GM23338 (cell line): ENCODE measurements around the gene PCIF1. TPM values are rescaled to one million over a fixed set of nuclear protein-coding genes. Genes with fewer than 3 reads are reported as not detected.

Source experiments
- ATAC-seq: fragments of 200-7000 bp; cut with Tn5 transposase; 3 replicates; pipeline ENCODE4 v1.9.1; 2020
- DNase-seq: peaks from one replicate; pipeline ENCODE4 v3.0.0-alpha.2; 2015; ENCODE audit warnings: low spot score
- H2AFZ ChIP-seq: fragments of 200-600 bp; sonication (generic); 2 replicates; pipeline ENCODE4 v1.8.0; 2016; ENCODE audit warnings: antibody characterized with exemption, mild to moderate bottlenecking, moderate library complexity
- H3F3A ChIP-seq: fragments of 200-600 bp; sonication (generic); replicated peaks from 2 replicates; pipeline ENCODE4 v1.8.0; 2017; ENCODE audit warnings: antibody characterized with exemption, mixed run types, low read depth
- H3K27ac ChIP-seq: fragments of 200-600 bp; sonication (generic); 2 replicates; pipeline ENCODE4 v1.6.1; 2016; ENCODE audit warnings: low read depth
- H3K27me3 ChIP-seq: fragments of 200-600 bp; sonication (generic); 2 replicates; pipeline ENCODE4 v1.8.0; 2016; ENCODE audit warnings: mild to moderate bottlenecking, mixed run types, moderate library complexity; ENCODE audit not compliant: insufficient read depth
- H3K36me3 ChIP-seq: fragments of 200-600 bp; sonication (generic); 2 replicates; pipeline ENCODE4 v1.8.0; 2016; ENCODE audit warnings: mild to moderate bottlenecking; ENCODE audit not compliant: insufficient read depth
- H3K4me1 ChIP-seq: fragments of 200-600 bp; sonication (generic); 2 replicates; pipeline ENCODE4 v1.8.0; 2016; ENCODE audit warnings: mild to moderate bottlenecking, moderate library complexity; ENCODE audit not compliant: insufficient read depth
- H3K4me2 ChIP-seq: fragments of 200-600 bp; sonication (generic); 2 replicates; pipeline ENCODE4 v1.7.1; 2017; ENCODE audit warnings: mixed run types
- H3K4me3 ChIP-seq: fragments of 200-600 bp; sonication (generic); 2 replicates; pipeline ENCODE4 v1.6.1; 2016; ENCODE audit warnings: mixed run types
- H3K79me2 ChIP-seq: fragments of 200-600 bp; sonication (generic); replicated peaks from 2 replicates; pipeline ENCODE4 v1.8.0; 2017; ENCODE audit warnings: mild to moderate bottlenecking; ENCODE audit not compliant: insufficient read depth
- H3K9me2 ChIP-seq: fragments of 200-600 bp; sonication (generic); 2 replicates; pipeline ENCODE4 v1.8.0; 2017; ENCODE audit not compliant: insufficient read depth
- H4K20me1 ChIP-seq: fragments of 200-600 bp; sonication (generic); replicated peaks from 2 replicates; pipeline ENCODE4 v1.8.0; 2017; ENCODE audit warnings: mild to moderate bottlenecking; ENCODE audit not compliant: insufficient read depth
- H3K27ac Mint-ChIP-seq: 2 replicates; pipeline ENCODE4 v1.8.0; 2020; ENCODE audit warnings: inconsistent platforms, mild to moderate bottlenecking, moderate library complexity, mixed read lengths
- H3K27me3 Mint-ChIP-seq: 3 replicates; pipeline ENCODE4 v1.8.0; 2022; ENCODE audit warnings: low read depth, mild to moderate bottlenecking, moderate library complexity, mixed read lengths, inconsistent platforms; ENCODE audit not compliant: insufficient read depth, poor library complexity
- H3K36me3 Mint-ChIP-seq: 3 replicates; pipeline ENCODE4 v1.8.0; 2021; ENCODE audit warnings: low read depth, mild to moderate bottlenecking, inconsistent platforms, moderate library complexity, mixed read lengths
- H3K4me1 Mint-ChIP-seq: 3 replicates; pipeline ENCODE4 v1.8.0; 2020; ENCODE audit warnings: mild to moderate bottlenecking, inconsistent platforms, mixed read lengths
- H3K4me3 Mint-ChIP-seq: 3 replicates; pipeline ENCODE4 v1.8.0; 2021; ENCODE audit warnings: moderate library complexity, mild to moderate bottlenecking, inconsistent platforms, mixed read lengths
- H3K9me3 Mint-ChIP-seq: 3 replicates; pipeline ENCODE4 v1.8.0; 2020; ENCODE audit warnings: moderate library complexity, mild to moderate bottlenecking, inconsistent platforms, mixed read lengths
- CREB1 ChIP-seq: fragments of 250-450 bp; sonication (Bioruptor Pico); IDR thresholded peaks from 2 replicates; pipeline ENCODE4 v1.5.0; 2020; ENCODE audit warnings: low read depth, mild to moderate bottlenecking, moderate library complexity
- CTCF ChIP-seq, 2 experiments: fragments of 200-600 bp in 1 of 2; sonication (generic) in 1 of 2; conservative IDR thresholded peaks; 2 replicates each; pipeline versions ENCODE4 v1.5.1 to v1.6.1; 2016 to 2017; ENCODE audit warnings: antibody characterized with exemption in 2 of 2, low read depth in 2 of 2, mild to moderate bottlenecking in 2 of 2, moderate library complexity in 1 of 2
- ETS1 ChIP-seq: IDR thresholded peaks from 2 replicates; pipeline ENCODE4 v1.6.1; 2016; ENCODE audit warnings: antibody characterized with exemption
- EZH2 ChIP-seq: fragments of 200-600 bp; sonication (generic); IDR thresholded peaks from one replicate; pipeline ENCODE4 v1.8.0; 2017; ENCODE audit warnings: antibody characterized with exemption, mild to moderate bottlenecking, low read depth; ENCODE audit not compliant: unreplicated experiment
- EZH2phosphoT487 ChIP-seq: fragments of 200-600 bp; sonication (generic); IDR thresholded peaks from one replicate; pipeline ENCODE4 v1.8.1; 2018; ENCODE audit warnings: antibody characterized with exemption; ENCODE audit not compliant: unreplicated experiment
- JUNB ChIP-seq: IDR thresholded peaks from one replicate; pipeline ENCODE4 v1.6.1; 2016; ENCODE audit warnings: antibody characterized with exemption; ENCODE audit not compliant: unreplicated experiment
- NANOG ChIP-seq: IDR thresholded peaks from 2 replicates; pipeline ENCODE4 v1.6.1; 2016; ENCODE audit warnings: antibody characterized with exemption, borderline replicate concordance
- POLR2AphosphoS5 ChIP-seq: IDR thresholded peaks from 2 replicates; pipeline ENCODE4 v1.6.1; 2016; ENCODE audit warnings: antibody characterized with exemption, low read depth
- STAT1 ChIP-seq: IDR thresholded peaks from one replicate; pipeline ENCODE4 v1.6.1; 2016; ENCODE audit warnings: antibody characterized with exemption; ENCODE audit not compliant: unreplicated experiment
- ZNF114 ChIP-seq: fragments of 250-450 bp; sonication (Bioruptor Pico); IDR thresholded peaks from 2 replicates; pipeline ENCODE4 v1.5.0; 2020; ENCODE audit warnings: mild to moderate bottlenecking, moderate library complexity
- ZNF331 ChIP-seq: fragments of 250-450 bp; sonication (Bioruptor Pico); IDR thresholded peaks from 2 replicates; pipeline ENCODE4 v1.5.0; 2020; ENCODE audit warnings: low read depth, mild to moderate bottlenecking, moderate library complexity
- ZNF462 ChIP-seq: fragments of 250-450 bp; sonication (Bioruptor Pico); IDR thresholded peaks from 2 replicates; pipeline ENCODE4 v1.5.0; 2020; ENCODE audit warnings: mild to moderate bottlenecking, moderate library complexity
- polyA plus RNA-seq: library from polyadenylated mRNA; unstranded; fragments of >200 nt; fragmentation: Nextera tagmentation; extraction: Ambion mirVana; gene quantifications from 2 replicates; pipeline ENCODE4 v1.2.1, GENCODE V29; 2016
- total RNA-seq: library from RNA; depleted of rRNA; stranded (reverse); fragments of >200 nt; shearing (Covaris generic); gene quantifications from 2 replicates; pipeline ENCODE4 v1.2.3, GENCODE V29; 2014
- TF ChIP-seq, protein P1 (sequence below): IDR thresholded peaks from one replicate; pipeline ENCODE4 v1.6.1; 2018; ENCODE audit warnings: antibody characterized with exemption; ENCODE audit not compliant: unreplicated experiment

The PCIF1 gene
- total and polyA plus RNA-seq, 2 experiments from 2014 or later = 26.1 to 28.3 TPM

DNA sequence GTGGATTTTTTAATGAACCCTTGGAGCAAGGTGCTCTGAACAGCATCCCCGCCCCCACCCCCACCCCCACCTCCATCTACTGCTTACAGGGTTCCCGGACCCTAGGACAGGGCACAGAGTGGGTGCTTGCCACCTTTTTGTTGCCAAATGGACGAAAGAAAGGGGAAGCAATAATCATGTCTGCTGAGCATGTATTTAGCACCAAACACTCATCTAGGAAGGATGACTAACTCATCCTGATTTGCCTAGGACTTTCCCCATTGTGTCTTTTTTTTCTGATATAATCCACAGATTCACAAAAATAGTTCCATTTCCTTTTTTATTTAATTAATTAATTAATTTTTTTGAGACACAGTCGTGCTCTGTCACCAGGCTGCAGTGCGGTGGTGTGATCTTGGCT, 21.4 kb upstream of the PCIF1 start:
- peaks cover 9% of the 10 kb centered on the region for H4K20me1 ChIP-seq
- Mint-ChIP-seq H3K36me3 (peaks cover 23% of the 10 kb centered on the region), H3K27me3 (peaks cover 11% of the 10 kb centered on the region), H3K4me1 (peaks cover 11% of the 10 kb centered on the region; the same call in 2 of the 3 replicates), H3K27ac (no peak overlapping the region), H3K4me3 (no peak overlapping the region), H3K9me3 (no peaks in the 10 kb centered on the region; the same call in 2 of the 3 replicates)
- no peaks in the 10 kb centered on the region for H3K9me2 ChIP-seq
- H2AFZ ChIP-seq = no peak overlapping the region
- H3F3A ChIP-seq = peaks cover 8% of the 10 kb centered on the region; the same call in 1 of the 2 replicates
- peak overlapping the region; percentile 91 for H3K4me3 ChIP-seq
- TF ChIP-seq ZNF462 (CRISPR knock-in tag) (no peak), ZNF114 (no peak), ZNF331 (CRISPR knock-in tag) (no peak), CTCF (conservative IDR thresholded peaks at IDR 0.05; ENCODE audit: low read depth in 2 of 2) (no peak), CREB1 (no peak), EZH2phosphoT487 (no peak), EZH2 (no peak), STAT1 (no peak), JUNB (no peak), ETS1 (no peak), NANOG (no peak), POLR2AphosphoS5 (no peak)
- TF ChIP-seq, protein P1, sequence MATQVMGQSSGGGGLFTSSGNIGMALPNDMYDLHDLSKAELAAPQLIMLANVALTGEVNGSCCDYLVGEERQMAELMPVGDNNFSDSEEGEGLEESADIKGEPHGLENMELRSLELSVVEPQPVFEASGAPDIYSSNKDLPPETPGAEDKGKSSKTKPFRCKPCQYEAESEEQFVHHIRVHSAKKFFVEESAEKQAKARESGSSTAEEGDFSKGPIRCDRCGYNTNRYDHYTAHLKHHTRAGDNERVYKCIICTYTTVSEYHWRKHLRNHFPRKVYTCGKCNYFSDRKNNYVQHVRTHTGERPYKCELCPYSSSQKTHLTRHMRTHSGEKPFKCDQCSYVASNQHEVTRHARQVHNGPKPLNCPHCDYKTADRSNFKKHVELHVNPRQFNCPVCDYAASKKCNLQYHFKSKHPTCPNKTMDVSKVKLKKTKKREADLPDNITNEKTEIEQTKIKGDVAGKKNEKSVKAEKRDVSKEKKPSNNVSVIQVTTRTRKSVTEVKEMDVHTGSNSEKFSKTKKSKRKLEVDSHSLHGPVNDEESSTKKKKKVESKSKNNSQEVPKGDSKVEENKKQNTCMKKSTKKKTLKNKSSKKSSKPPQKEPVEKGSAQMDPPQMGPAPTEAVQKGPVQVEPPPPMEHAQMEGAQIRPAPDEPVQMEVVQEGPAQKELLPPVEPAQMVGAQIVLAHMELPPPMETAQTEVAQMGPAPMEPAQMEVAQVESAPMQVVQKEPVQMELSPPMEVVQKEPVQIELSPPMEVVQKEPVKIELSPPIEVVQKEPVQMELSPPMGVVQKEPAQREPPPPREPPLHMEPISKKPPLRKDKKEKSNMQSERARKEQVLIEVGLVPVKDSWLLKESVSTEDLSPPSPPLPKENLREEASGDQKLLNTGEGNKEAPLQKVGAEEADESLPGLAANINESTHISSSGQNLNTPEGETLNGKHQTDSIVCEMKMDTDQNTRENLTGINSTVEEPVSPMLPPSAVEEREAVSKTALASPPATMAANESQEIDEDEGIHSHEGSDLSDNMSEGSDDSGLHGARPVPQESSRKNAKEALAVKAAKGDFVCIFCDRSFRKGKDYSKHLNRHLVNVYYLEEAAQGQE = no peak
- peaks cover 7% of the 10 kb centered on the region; the same call in 1 of the 2 replicates for H3K4me1 ChIP-seq
- no peaks in the 10 kb centered on the region for H3K27me3 ChIP-seq
- DNase-seq = no peak
- no peak for ATAC-seq
- no peak overlapping the region for H3K27ac ChIP-seq
- peaks cover 10% of the 10 kb centered on the region for H3K79me2 ChIP-seq
- H3K36me3 ChIP-seq = 0 out of 2 replicates have a peak, but pooled peaks cover 5% of the 10 kb centered on the region
- H3K4me2 ChIP-seq = peak overlapping the region; percentile 81; the same call in 1 of the 2 replicates
